ENCODE data around the gene UGGT2. TPM values are rescaled to one million over a fixed set of nuclear protein-coding genes. Genes with fewer than 3 reads are reported as not detected.
"Not testable (repeated sequence)": the region's sequence is repeated elsewhere in the genome, so short reads cannot be mapped to it uniquely, and the experiment has no call there.

UGGT2 gene
- total RNA-seq, 3 donors from 2014 or later (not counting 1 experiment from before 2014, with no cell fraction given): 0.63 to 1.4 (median 1.3) TPM

GRCh38 chr13:95931300-95932025, 121.7 kb downstream of the UGGT2 start:
- no peaks in the 10 kb centered on the region for H3K4me1 Mint-ChIP-seq
- Histone ChIP-seq H3K9me3 (ENCODE audit: control insufficient read depth, insufficient read depth, low read length) (peaks cover 3% of the 10 kb centered on the region), H3K36me3 (ENCODE audit: control insufficient read depth, insufficient read depth, low read length) (no peaks in the 10 kb centered on the region), H3K4me3 (ENCODE audit: low read length) (no peak overlapping the region), H3K27me3 (ENCODE audit: control insufficient read depth, insufficient read depth, low read length) (no peaks in the 10 kb centered on the region), H3K4me1 (ENCODE audit: control insufficient read depth, insufficient read depth, low read length) (no peaks in the 10 kb centered on the region), H3K27ac (ENCODE audit: low read length) (no peak overlapping the region)
- H3K9me3 Mint-ChIP-seq: peaks cover 6 to 17% of the 10 kb centered on the region in 2 donors
- 97% methylated on average over 38 of the region's 44 CpGs for WGBS (ENCODE audit: insufficient coverage)
- ATAC-seq: no peak
- intact Hi-C loops (cut with micrococcal nuclease): no loop called here
- H3K27me3 Mint-ChIP-seq (ENCODE audit: low read depth in 2 of 2): no peaks in the 10 kb centered on the region
- H3K27ac Mint-ChIP-seq: no peak overlapping the region
- H3K36me3 Mint-ChIP-seq: peaks cover 14% of the 10 kb centered on the region
- DNase-seq: no peak
- no peak for TF ChIP-seq CTCF (IDR thresholded peaks at IDR 0.05)
- no peak overlapping the region for H3K4me3 Mint-ChIP-seq

- ATAC-seq (no peak), DNase-seq (no peak)
- Histone ChIP-seq H3K9me3 (ENCODE audit: control insufficient read depth, insufficient read depth, low read length) (no peaks in the 10 kb centered on the region), H3K27me3 (ENCODE audit: control insufficient read depth, insufficient read depth, low read length) (no peaks in the 10 kb centered on the region), H3K27ac (ENCODE audit: low read length) (no peak overlapping the region), H3K4me3 (ENCODE audit: low read length) (no peak overlapping the region), H3K36me3 (ENCODE audit: control insufficient read depth, insufficient read depth, low read length) (no peaks in the 10 kb centered on the region), H3K4me1 (ENCODE audit: control insufficient read depth, insufficient read depth, low read length) (no peaks in the 10 kb centered on the region)
- Mint-ChIP-seq H3K27ac (no peak overlapping the region), H3K4me3 (no peak overlapping the region), H3K4me1 (no peaks in the 10 kb centered on the region), H3K27me3 (ENCODE audit: low read depth in 2 of 2) (no peaks in the 10 kb centered on the region), H3K36me3 (peaks cover 14% of the 10 kb centered on the region), H3K9me3 (peaks cover 6 to 17% of the 10 kb centered on the region in 2 donors)
- TF ChIP-seq CTCF (IDR thresholded peaks at IDR 0.05): no peak
- intact Hi-C loops (cut with micrococcal nuclease): no loop called here
- 89% methylated on average over 1 of the region's 3 CpGs for WGBS (ENCODE audit: insufficient coverage)
Measured at GRCh38 chr13:95929430-95929829, 123.8 kb downstream of the UGGT2 start.

GRCh38 chr13:95928367-95928906, 124.8 kb downstream of the UGGT2 start:
- H3K9me3 ChIP-seq (ENCODE audit: control insufficient read depth, insufficient read depth, low read length); H3K4me1 ChIP-seq (ENCODE audit: control insufficient read depth, insufficient read depth, low read length); H3K27ac Mint-ChIP-seq; H3K27ac ChIP-seq (ENCODE audit: low read length); H3K27me3 ChIP-seq (ENCODE audit: control insufficient read depth, insufficient read depth, low read length); H3K4me1 Mint-ChIP-seq; H3K4me3 ChIP-seq (ENCODE audit: low read length); intact Hi-C loops (cut with micrococcal nuclease); H3K36me3 ChIP-seq (ENCODE audit: control insufficient read depth, insufficient read depth, low read length); ATAC-seq; H3K4me3 Mint-ChIP-seq; H3K27me3 Mint-ChIP-seq (ENCODE audit: low read depth in 2 of 2); DNase-seq: not testable (repeated sequence)
- peaks cover 14% of the 10 kb centered on the region for H3K36me3 Mint-ChIP-seq
- WGBS (ENCODE audit: insufficient coverage): 97% methylated on average over 36 of the region's 36 CpGs
- peaks cover 6 to 16% of the 10 kb centered on the region in 2 donors for H3K9me3 Mint-ChIP-seq

- H3K9me3 ChIP-seq (ENCODE audit: control insufficient read depth, insufficient read depth, low read length): no peaks in the 10 kb centered on the region
- Mint-ChIP-seq H3K4me3 (no peak overlapping the region), H3K27me3 (ENCODE audit: low read depth in 2 of 2) (no peaks in the 10 kb centered on the region), H3K4me1 (no peaks in the 10 kb centered on the region), H3K9me3 (peaks cover 3 to 7% of the 10 kb centered on the region in 2 donors), H3K27ac (no peak overlapping the region), H3K36me3 (peaks cover 14% of the 10 kb centered on the region)
- H3K27ac ChIP-seq (ENCODE audit: low read length): no peak overlapping the region
- WGBS (ENCODE audit: insufficient coverage): 72% methylated on average over 3 of the region's 3 CpGs
- ATAC-seq: no peak
- H3K27me3 ChIP-seq (ENCODE audit: control insufficient read depth, insufficient read depth, low read length): no peaks in the 10 kb centered on the region
- no peaks in the 10 kb centered on the region for H3K36me3 ChIP-seq (ENCODE audit: control insufficient read depth, insufficient read depth, low read length)
- no peak for TF ChIP-seq CTCF (IDR thresholded peaks at IDR 0.05)
- H3K4me3 ChIP-seq (ENCODE audit: low read length): no peak overlapping the region
- H3K4me1 ChIP-seq (ENCODE audit: control insufficient read depth, insufficient read depth, low read length): no peaks in the 10 kb centered on the region
- no peak for DNase-seq
- intact Hi-C loops (cut with micrococcal nuclease): no loop called here
Measured at GRCh38 chr13:95926231-95926630, 127.0 kb downstream of the UGGT2 start.
